ENCODE measurements around the gene CRTC2. TPM values are rescaled to one million over a fixed set of nuclear protein-coding genes. Genes with fewer than 3 reads are reported as not detected.

Gene CRTC2, protein sequence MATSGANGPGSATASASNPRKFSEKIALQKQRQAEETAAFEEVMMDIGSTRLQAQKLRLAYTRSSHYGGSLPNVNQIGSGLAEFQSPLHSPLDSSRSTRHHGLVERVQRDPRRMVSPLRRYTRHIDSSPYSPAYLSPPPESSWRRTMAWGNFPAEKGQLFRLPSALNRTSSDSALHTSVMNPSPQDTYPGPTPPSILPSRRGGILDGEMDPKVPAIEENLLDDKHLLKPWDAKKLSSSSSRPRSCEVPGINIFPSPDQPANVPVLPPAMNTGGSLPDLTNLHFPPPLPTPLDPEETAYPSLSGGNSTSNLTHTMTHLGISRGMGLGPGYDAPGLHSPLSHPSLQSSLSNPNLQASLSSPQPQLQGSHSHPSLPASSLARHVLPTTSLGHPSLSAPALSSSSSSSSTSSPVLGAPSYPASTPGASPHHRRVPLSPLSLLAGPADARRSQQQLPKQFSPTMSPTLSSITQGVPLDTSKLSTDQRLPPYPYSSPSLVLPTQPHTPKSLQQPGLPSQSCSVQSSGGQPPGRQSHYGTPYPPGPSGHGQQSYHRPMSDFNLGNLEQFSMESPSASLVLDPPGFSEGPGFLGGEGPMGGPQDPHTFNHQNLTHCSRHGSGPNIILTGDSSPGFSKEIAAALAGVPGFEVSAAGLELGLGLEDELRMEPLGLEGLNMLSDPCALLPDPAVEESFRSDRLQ
- total RNA-seq, result 6.9 TPM

DNA sequence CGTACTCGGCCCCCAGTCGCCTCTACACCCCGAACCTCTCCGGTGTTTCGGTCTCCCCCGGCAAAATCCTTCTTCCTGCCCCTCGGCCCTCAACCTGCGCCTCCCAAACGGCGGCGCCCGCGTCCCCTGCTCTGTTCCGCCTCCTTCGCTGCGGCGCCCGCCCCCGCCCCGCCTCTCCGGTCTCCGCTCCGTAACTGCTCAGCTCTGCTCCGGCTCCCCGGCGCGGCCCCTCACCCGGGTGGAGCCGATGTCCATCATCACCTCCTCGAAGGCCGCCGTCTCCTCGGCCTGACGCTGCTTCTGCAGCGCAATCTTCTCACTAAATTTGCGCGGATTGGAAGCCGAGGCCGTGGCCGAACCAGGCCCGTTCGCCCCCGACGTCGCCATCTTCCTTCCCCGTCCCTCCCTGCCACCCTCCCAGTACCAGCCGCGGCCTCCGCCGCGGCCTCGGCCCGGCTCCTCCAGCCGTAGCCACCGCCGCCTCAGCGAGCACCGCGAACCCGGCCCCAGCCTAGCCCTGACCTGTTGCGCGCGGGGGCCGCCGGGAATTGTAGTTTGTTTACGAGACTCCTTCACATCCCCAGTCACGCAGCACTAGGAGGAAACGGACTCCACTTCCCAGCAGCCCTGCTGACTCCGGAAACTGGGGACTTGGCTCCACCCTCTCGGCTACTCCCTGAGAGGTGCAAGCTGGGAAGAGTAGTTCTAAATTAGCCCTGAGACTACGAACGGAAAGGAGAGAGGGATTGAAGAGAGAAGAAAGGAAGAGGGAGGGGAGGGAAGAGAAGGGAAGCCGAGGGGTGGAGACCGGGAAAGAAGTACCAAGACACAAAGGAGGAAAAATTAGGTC, at the start of gene CRTC2:
CRTC2 (minus strand) TSS at position 502 of the 850 bp plus-strand sequence; CDS start at position 387, 115 bp downstream.

DNA sequence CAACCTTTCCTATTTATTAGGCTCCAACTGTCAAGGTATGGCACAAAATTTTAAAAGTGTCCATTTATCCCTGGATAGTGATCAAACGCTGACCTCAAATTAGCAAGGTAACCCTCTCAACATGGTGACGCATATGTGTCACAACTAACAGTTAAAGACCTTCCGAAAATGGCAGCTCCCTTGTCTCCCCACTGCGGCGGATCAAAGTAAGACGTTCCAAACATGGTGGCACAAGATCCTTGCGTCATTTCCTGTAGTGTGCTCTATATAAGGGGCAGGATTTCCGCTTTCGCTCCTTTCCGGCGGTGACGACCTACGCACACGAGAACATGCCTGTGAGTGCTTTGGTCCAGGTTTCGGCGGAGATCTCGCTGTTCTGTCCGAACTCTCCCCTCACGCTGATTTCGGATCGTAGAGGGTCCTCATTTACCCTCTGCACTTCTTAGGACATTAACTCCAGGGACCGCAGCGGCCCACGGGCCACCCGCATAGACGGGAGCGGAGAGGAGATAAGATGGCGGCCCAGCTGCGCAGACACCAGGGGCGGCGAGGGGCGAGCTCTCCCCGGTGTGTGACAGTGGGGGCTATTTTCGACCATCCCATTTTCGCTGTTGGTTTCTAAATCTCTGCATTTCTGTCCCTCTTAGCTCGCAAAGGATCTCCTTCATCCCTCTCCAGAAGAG, 32.2 kb upstream of the CRTC2 start, which contains the start of gene RPS27:
RPS27 (plus strand) TSS at position 295 of the 683 bp plus-strand sequence; CDS start at position 330, 35 bp downstream.

DNA sequence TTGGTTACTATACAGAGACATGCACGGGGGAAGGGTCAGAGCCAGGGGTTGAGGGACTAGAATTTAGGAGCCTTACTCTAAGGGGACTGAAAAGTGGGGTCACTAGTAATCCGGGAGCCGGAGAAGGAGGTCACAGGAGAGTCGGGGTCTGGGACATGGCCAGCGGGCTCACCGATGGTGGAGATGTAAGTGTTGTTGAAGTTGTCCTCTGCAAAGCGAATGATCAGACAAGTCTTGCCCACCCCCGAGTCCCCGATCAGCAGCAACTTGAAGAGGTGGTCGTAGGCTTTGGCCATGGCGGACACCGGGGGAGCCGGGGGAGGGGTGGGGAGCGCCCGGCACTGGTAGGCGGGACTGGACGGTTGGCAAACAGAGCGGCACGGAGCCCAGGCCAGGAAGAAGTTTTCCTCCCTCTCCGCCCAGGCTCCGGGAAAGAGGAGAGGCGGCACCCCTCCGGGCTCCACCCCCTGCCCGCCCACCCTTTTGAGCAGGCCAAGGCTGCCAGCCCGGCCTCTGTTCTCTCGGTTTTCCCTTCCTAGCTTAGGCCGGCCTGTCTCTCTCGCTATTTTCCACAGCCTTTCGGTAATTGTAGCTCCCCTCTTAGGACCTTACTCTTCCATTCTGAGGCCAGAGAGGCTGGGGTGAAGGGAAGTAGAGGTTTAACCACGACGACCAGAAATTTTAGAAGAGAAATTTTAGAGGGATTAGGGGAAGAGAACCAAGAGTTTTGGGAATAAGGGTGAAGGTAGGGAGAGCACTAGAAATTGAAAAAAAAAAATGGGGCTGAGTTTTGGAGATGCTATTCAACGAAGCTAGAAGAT, 27.7 kb upstream of the CRTC2 start, which contains the start of gene RAB13:
RAB13 (minus strand) TSS at position 399 of the 821 bp plus-strand sequence; CDS start at position 296, 103 bp downstream.

DNA sequence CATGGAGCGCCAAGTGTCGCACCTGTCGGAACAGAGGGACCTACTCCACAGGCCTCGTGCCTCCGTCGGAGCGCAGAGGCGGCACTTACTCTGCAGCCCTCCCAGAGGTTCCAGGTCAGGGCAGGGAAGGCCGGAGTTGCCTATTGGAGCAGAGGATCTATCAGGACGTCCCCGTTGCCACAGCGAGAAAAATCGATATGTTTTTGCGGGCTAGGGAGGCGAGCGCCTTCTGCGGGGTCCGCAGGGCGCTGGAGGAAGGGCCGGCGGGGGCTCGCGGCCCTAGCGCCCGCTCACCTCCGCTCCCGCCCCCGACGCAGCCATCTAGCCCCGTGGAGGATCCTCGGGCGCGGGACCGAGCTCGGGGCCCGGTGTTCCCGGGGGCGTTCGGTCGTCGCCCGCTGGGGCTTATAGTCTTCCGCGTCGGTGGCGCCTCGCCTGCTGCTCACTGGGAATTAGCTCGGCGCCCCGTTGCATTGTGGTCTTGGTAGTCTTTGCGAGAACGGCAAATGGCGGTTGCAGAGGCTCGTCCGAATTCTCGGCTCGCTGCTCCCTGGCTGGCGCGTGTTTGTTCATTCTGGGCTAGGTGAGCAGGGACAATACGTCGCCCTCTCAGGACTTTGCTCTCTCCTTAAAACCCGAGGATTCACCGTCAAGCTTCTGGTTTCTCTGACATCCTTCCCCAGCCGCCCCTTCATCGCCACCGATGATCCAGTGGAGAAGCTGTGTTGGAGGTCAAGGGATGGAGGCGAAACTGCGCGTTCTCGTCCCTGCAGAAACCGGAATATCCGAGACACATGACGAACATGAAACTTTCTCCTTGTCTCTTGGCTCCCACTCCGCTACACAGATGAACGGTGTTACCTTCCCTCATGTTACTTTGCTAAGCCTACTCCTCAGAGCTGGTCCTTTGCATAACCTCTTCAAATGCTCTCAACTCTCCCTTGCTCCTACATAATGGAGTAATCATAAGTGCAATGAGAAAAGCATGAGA, 19.1 kb upstream of the CRTC2 start, which contains the start of gene JTB:
JTB (minus strand) TSS at position 425 of the 991 bp plus-strand sequence; CDS start at position 3, 422 bp downstream.

DNA sequence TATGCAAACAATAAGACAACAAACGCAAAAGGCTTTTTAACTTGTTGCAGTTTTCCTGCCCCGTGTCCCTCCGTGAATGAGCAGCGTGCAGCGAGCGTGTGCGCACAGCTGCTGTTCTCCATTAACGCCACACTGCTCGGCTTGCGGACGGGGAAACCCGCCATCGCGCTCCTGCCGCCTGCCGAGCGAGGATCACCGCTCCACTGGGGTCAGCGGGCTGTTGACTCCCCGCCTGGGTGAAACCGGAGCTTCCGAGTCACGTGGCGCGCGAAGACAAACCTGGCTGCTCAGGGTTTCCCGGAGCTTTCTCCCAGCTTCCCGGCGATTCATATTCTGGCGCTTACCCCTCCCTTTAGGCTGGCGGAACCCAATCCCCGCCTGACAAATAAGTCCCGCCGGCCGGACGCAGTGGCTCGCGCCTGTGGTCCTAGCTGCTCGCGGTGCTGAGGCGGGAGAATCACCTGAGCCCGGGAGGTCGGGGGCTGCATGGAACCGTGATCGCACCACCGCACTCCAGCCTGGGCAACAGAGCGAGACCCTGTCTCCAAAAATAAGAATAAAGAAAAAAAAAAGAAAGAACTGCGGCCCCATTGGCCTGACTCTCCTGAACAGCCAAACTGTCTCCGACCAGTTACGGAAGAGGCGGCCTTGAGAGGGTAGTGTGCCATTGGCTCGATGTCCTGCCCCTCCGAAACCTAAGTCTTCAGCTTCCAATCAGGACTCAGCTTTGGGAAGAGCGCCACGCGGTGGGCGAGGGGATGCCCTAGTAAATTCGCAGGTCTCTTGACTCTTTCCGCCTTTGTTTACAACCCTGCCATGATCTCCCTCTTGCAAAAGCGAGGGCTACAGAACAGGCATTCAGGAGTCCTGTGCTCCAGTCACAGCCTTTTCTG, 8.9 kb upstream of the CRTC2 start, which contains the start of gene CREB3L4:
CREB3L4 (plus strand) TSS at position 796 of the 893 bp plus-strand sequence. CDS start 624 bp downstream, outside the sequence.

DNA sequence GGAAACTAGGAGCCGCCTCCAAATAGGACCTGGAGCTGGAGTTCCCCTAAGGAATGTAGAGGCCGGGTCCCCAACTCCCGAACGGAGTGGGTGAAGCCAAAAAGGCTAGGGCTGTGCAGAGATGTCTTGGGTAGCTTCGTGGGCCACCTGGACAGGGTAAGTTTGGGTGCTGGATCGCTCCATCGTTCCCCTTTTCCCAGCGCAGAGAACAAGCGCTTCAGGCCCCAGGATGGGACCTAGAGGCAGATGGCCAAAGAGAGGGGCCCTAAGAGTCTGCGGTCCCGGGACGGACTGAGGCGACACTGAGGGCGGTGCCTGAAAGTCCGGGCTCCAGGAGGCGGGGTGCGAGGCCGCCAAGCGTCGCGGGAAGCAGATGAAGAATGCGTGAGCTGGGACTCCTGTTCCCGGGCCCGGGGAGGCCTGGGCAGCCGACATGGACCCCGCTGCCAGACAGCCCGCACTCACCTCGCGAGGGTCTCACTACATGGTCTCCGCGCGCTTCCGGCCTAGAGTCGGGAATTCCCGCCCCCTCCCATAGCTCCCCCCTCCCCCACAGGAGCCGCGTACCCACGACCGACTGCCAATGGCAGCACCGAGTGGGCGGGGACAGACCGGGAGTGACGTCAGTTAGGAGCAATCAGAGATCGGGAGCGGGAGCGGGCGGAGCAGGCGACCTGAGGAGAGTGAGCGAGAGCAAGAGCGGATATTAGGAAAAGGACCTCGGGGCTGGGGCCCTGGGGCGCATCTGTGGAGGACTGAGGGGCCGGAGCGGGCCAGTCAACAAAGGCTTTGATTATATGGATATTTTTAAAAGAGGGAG, 4.8 kb upstream of the CRTC2 start, which contains the start of gene SLC39A1:
SLC39A1 (minus strand) TSS at position 508 of the 820 bp plus-strand sequence. CDS start 822 bp downstream, outside the sequence.

DNA sequence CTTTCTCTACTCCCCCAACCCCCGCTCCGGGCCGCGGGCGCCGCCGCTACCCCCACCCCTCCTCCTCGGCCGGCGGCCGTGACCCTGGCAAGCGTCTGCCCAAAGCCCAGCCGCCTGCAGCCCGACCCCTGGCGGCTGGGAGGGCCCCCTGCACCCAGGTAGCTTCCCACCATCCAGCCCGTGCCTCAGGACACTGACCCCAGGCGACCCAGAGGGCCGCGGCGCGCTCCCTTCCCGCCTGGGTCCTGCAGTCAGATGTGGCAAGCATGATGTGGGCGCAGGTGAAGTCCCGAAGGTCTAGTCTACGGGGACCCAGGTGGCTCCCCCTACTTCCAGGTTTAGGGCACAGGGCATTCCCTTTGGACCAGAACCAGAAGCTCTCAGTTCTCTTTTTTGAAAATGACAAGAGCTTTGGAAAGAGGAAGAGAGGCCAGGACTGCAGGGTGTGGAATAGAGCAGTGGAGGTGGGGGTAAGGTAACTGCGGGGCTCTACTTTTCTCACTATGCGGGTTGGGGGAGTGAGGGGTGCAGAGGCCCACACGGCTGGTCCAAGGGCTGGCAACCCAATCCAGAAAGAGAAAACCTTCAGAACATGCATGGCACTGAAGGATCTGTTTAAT, 11.7 kb downstream of the CRTC2 start, which contains the start of gene DENND4B:
DENND4B (minus strand) TSS at position 97 of the 620 bp plus-strand sequence. CDS start 2,344 bp downstream, outside the sequence.

DNA sequence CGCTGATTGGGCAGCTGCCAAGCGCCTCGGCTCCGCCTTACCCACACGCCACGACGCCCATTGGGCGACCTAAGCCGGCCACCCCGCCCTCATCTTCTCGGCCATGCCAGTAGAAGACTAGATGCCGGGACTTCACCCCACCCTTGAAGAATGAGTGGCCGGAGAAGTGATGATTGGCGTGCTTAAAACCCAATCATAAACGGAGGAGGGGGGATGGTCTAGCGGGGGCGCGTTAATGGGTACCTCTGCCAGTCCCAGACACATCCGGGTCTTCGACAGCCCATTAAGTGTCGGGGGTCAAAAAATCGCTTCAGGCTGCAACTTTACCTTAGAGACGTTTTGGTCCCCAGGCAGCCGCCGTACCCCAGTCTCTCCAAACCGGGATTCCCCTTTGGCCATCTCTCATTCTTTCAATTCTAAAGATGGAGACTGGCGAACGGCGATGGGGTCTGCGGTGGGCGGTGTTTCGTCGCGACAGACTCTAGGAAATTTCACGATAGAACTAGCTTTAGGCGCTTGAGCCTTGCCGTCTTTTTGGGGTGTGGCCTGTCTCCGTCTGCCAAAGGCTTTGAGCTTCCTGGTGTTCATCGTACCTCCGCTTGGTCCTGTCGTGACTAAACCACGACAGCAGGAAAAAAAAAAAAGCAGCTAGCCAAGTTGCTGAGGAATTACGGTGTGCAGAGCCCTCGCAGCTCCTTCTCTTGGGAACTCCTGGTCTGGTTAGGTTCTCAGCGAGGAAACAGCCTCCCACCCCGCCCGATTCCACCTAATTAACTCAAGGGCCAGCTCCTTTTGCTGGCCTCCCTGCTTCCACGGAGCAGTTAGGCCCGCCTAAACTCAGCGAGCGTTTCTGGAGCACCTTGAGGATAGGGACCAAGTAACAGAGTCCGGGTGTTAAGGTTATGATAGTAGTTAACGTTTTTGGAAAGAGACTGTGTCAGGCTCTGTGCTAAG, 35.2 kb downstream of the CRTC2 start, which contains the start of gene GATAD2B:
GATAD2B (minus strand) TSS at position 1 of the 954 bp plus-strand sequence. CDS start 94,625 bp downstream, outside the sequence.

Small RNA genes lying within 50 kb of the gene (small RNA-seq; reads per million reads assigned to genes)
- gene MIR6737 (ENCODE audit: low replicate concordance), result not detected

Other genes with a start within 250 kb of the CRTC2 start
- gene INTS3, start 230.6 kb downstream of the CRTC2 start, total RNA-seq, result 68.9 TPM
- 18.2 TPM for gene SLC27A3, start 183.2 kb downstream of the CRTC2 start, total RNA-seq
- gene GATAD2B, start 35.6 kb downstream of the CRTC2 start, total RNA-seq, result 30.0 TPM
- 38.8 TPM for gene DENND4B, start 11.9 kb downstream of the CRTC2 start, total RNA-seq
- gene SLC39A1, start 4.9 kb upstream of the CRTC2 start, total RNA-seq, result 22.8 TPM
- 15.7 TPM for gene CREB3L4, start 9.3 kb upstream of the CRTC2 start, total RNA-seq
- gene JTB, start 19.1 kb upstream of the CRTC2 start, total RNA-seq, result 56.7 TPM
- 6.9 TPM for gene RAB13, start 27.7 kb upstream of the CRTC2 start, total RNA-seq
- 1,626 TPM for gene RPS27, start 32.1 kb upstream of the CRTC2 start, total RNA-seq
- 0.31 TPM for gene NUP210L, start 196.5 kb upstream of the CRTC2 start, total RNA-seq
- gene TPM3, start 233.5 kb upstream of the CRTC2 start, total RNA-seq, result 177 TPM
- gene CFAP141, start 247.7 kb upstream of the CRTC2 start, total RNA-seq, result not detected

Measured in parietal lobe (tissue), 2 donors.